A673 (cell line): ENCODE data around the gene NR2F1-AS1. TPM values are rescaled to one million over a fixed set of nuclear protein-coding genes. Genes with fewer than 3 reads are reported as not detected.
"Not testable (repeated sequence)": the region's sequence is repeated elsewhere in the genome, so short reads cannot be mapped to it uniquely, and the experiment has no call there.

Experiments
- BruUV-seq: library from RNA; stranded (reverse); fragments of 400-500 nt; replicated peaks from 2 replicates; lab custom pipeline; 2021; lab: Mats Ljungman, UMichigan
- CTCF ChIA-PET: fragments of 300-600 bp; sonication (Branson Sonifier 250); formaldehyde crosslinking; loops from one replicate; lab custom pipeline; 2022; ENCODE audit warnings: antibody characterized with exemption; lab: Charles Lee
- POLR2A ChIA-PET: fragments of 300-600 bp; sonication (Branson Sonifier 250); formaldehyde crosslinking; loops from one replicate; lab custom pipeline; 2022; ENCODE audit warnings: antibody characterized with exemption; ENCODE audit not compliant: low non-redundant PET; lab: Charles Lee
- DNase-seq: peaks from one replicate; pipeline ENCODE4 v3.0.0-alpha.2; 2015; ENCODE audit warnings: low spot score
- H3K27ac ChIP-seq: fragments of 200-600 bp; sonication (generic); 2 replicates; pipeline ENCODE4 v1.5.1; 2016; ENCODE audit warnings: mixed run types, low read depth, mild to moderate bottlenecking, mixed read lengths, antibody characterized with exemption, low read length; ENCODE audit not compliant: poor library complexity, severe bottlenecking
- H3K27me3 ChIP-seq: fragments of 200-600 bp; sonication (generic); replicated peaks from 2 replicates; pipeline ENCODE4 v1.6.1; 2017; ENCODE audit warnings: mixed run types, low read depth, mild to moderate bottlenecking, mixed read lengths, antibody characterized with exemption, low read length; ENCODE audit not compliant: insufficient read depth, poor library complexity
- H3K36me3 ChIP-seq: fragments of 200-600 bp; sonication (generic); 2 replicates; pipeline ENCODE4 v1.6.1; 2016; ENCODE audit warnings: mixed run types, mild to moderate bottlenecking, mixed read lengths, antibody characterized with exemption, low read length; ENCODE audit not compliant: insufficient read depth, poor library complexity, severe bottlenecking
- H3K4me1 ChIP-seq: fragments of 200-600 bp; sonication (generic); 2 replicates; pipeline ENCODE4 v1.6.1; 2017; ENCODE audit warnings: mixed run types, mild to moderate bottlenecking, mixed read lengths, antibody characterized with exemption, low read length; ENCODE audit not compliant: insufficient read depth, poor library complexity, severe bottlenecking
- H3K4me3 ChIP-seq: fragments of 200-600 bp; sonication (generic); 2 replicates; pipeline ENCODE4 v1.5.1; 2016; ENCODE audit warnings: low read depth, mixed run types, mild to moderate bottlenecking, mixed read lengths, low read length; ENCODE audit not compliant: poor library complexity, severe bottlenecking
- H3K9me3 ChIP-seq: fragments of 200-600 bp; sonication (generic); 2 replicates; pipeline ENCODE4 v1.6.1; 2016; ENCODE audit warnings: mixed run types, low read depth, mild to moderate bottlenecking, mixed read lengths, antibody characterized with exemption, low read length; ENCODE audit not compliant: poor library complexity, severe bottlenecking
- EZH2 ChIP-seq: fragments of 200-600 bp; sonication (generic); IDR thresholded peaks from 2 replicates; pipeline ENCODE4 v1.6.1; 2017; ENCODE audit warnings: borderline replicate concordance, low read depth, mild to moderate bottlenecking, mixed read lengths, antibody characterized with exemption, low read length; ENCODE audit not compliant: poor library complexity, severe bottlenecking
- intact Hi-C: fragments of 100-400 bp; cut with micrococcal nuclease; formaldehyde crosslinking; loops from one replicate; pipeline ENCODE4 v1.10.0; 2022; ENCODE audit not compliant: unreplicated experiment
- total RNA-seq: library from RNA; stranded (reverse); gene quantifications from 2 replicates; pipeline ENCODE4 v1.2.3, GENCODE V29; 2021
- TF ChIP-seq, protein P1 (sequence below): fragments of 300-800, 200-600 bp; sonication (generic); conservative IDR thresholded peaks from 2 replicates; pipeline ENCODE4 v1.5.1; 2017; ENCODE audit warnings: low read depth, mild to moderate bottlenecking, antibody characterized with exemption, low read length, moderate library complexity, mixed read lengths

The NR2F1-AS1 gene
- total RNA-seq, 1 experiment from 2014 or later: 2.3 TPM

DNA sequence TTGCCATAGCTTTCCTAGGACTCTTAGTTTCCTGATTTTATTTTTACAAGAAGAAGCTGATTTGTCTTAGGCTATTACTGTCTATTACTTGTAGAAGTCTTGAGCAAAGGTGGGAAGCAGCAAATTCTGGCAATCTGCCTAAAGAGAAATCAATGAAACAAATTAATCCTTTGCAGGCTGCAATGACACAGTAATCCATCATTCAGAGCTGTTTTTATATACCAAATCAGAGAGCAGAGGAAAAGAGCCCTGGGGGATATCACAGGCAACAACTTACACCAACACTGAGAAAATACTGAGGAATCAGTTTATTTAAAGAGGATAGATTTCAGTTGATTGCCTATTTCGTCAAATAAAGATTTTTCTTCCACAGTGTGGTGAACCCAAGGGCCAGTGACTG is 13.6 kb downstream of the NR2F1-AS1 start:
- no peak overlapping the region for H3K27ac ChIP-seq
- no peak for DNase-seq
- TF ChIP-seq, protein P1, sequence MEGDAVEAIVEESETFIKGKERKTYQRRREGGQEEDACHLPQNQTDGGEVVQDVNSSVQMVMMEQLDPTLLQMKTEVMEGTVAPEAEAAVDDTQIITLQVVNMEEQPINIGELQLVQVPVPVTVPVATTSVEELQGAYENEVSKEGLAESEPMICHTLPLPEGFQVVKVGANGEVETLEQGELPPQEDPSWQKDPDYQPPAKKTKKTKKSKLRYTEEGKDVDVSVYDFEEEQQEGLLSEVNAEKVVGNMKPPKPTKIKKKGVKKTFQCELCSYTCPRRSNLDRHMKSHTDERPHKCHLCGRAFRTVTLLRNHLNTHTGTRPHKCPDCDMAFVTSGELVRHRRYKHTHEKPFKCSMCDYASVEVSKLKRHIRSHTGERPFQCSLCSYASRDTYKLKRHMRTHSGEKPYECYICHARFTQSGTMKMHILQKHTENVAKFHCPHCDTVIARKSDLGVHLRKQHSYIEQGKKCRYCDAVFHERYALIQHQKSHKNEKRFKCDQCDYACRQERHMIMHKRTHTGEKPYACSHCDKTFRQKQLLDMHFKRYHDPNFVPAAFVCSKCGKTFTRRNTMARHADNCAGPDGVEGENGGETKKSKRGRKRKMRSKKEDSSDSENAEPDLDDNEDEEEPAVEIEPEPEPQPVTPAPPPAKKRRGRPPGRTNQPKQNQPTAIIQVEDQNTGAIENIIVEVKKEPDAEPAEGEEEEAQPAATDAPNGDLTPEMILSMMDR: no peak
- no peak for TF ChIP-seq EZH2
- ChIA-PET CTCF (no interaction called here), POLR2A (no interaction called here)
- no peak overlapping the region for H3K4me3 ChIP-seq
- no peaks in the 10 kb centered on the region for H3K4me1 ChIP-seq
- H3K9me3 ChIP-seq: no peaks in the 10 kb centered on the region
- intact Hi-C loops: no loop called here
- BruUV-seq: no TSS peak
- H3K36me3 ChIP-seq: no peaks in the 10 kb centered on the region
- H3K27me3 ChIP-seq: peaks cover 12% of the 10 kb centered on the region

DNA sequence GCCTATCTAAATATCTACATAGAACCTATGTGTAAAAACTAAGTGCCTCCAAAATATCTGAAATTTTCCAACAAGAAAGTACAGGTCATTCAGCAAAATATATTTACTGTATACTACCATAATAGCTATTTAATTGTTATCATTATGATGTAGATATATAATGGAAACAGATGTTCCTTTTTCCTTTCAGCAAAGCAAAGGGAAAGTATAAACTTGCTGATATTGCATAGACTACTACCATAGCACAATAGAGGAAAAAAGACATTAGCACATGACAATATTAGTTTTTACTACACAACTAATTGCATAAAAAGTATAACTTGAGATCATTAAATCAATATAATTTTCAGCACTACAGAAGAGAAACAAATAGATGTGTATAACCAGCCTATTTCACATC is 14.9 kb downstream of the NR2F1-AS1 start:
- intact Hi-C loops: no loop called here
- no peaks in the 10 kb centered on the region for H3K9me3 ChIP-seq
- no peak for DNase-seq
- no peaks in the 10 kb centered on the region for H3K36me3 ChIP-seq
- ChIA-PET POLR2A (no interaction called here), CTCF (no interaction called here)
- TF ChIP-seq EZH2: no peak
- no peaks in the 10 kb centered on the region for H3K27me3 ChIP-seq
- H3K4me3 ChIP-seq: no peak overlapping the region
- H3K4me1 ChIP-seq: no peaks in the 10 kb centered on the region
- H3K27ac ChIP-seq: no peak overlapping the region
- no TSS peak for BruUV-seq

DNA sequence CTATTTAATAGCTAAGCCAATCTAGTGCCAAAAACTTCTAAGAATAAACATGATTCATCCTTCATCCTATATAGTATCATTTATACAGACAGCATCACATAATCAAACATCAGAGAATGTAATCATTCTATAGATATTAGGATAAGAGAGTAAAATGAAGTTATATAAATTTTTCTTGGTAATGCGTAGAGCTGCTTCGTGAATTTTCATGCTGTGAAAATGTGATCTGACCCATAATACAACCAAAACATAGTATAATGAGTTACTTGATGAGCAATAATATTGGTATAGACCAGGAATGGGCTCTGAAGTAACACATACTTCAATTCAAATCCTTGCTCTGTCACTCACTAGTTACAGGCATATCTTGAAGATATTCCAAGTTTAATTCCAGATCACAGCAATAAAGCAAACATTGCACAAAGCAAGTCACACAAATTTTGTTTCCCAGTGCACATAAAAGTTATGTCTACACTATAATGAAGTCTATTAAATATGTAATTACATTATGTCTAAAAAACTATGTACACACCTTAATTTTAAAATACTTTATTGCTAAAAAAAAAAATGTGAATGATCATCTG is 23.9 kb downstream of the NR2F1-AS1 start:
- Histone ChIP-seq H3K27ac (no peak overlapping the region), H3K4me1 (no peaks in the 10 kb centered on the region), H3K36me3 (no peaks in the 10 kb centered on the region), H3K27me3 (no peaks in the 10 kb centered on the region), H3K9me3 (no peaks in the 10 kb centered on the region), H3K4me3 (no peak overlapping the region)
- TF ChIP-seq, protein P1: no peak
- no peak for TF ChIP-seq EZH2
- intact Hi-C loops: no loop called here
- no peak for DNase-seq
- ChIA-PET CTCF (interaction anchor here (0.6 kb wide), 1 partner anchor 358 kb away, joined by 3 read pairs; no protein-coding TSS in a partner anchor), POLR2A (no interaction called here)
- BruUV-seq: no TSS peak

DNA sequence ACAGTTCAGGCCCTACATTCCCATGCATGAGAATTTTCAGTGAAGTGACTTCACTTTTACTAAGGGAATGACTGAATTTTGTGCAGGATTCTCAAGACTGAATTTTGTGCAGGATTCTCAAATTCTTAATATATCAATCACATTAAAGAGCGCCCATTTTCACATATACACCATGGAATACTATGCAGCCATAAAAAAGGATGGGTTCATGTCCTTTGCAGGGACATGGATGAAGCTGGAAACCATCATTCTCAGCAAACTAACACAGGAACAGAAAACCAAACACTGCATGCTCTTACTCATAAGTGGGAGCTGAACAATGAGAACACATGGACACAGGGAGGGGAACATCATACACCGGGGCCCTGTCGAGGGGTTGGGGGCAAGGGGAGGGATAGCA is 31.4 kb downstream of the NR2F1-AS1 start:
- intact Hi-C loops, CTCF ChIA-PET, BruUV-seq, H3K27ac ChIP-seq, H3K4me3 ChIP-seq, H3K9me3 ChIP-seq, H3K36me3 ChIP-seq, POLR2A ChIA-PET, H3K4me1 ChIP-seq, H3K27me3 ChIP-seq, DNase-seq: not testable (repeated sequence)
